ENCODE data around the gene DDX42. TPM values are rescaled to one million over a fixed set of nuclear protein-coding genes. Genes with fewer than 3 reads are reported as not detected.

DDX42 gene
- total RNA-seq, 1 donor from 2014 or later: 125 TPM

- no peak overlapping the region for H3K4me2 ChIP-seq (ENCODE audit: low read length)
- Mint-ChIP-seq H3K4me1 (ENCODE audit: low read depth, unreplicated experiment) (no peaks in the 10 kb centered on the region), H3K36me3 (ENCODE audit: low read depth, unreplicated experiment) (peaks cover 26% of the 10 kb centered on the region)
These were observed 42.7 kb downstream of the DDX42 start for GRCh38 chr17:63816669-63817068.

DNA sequence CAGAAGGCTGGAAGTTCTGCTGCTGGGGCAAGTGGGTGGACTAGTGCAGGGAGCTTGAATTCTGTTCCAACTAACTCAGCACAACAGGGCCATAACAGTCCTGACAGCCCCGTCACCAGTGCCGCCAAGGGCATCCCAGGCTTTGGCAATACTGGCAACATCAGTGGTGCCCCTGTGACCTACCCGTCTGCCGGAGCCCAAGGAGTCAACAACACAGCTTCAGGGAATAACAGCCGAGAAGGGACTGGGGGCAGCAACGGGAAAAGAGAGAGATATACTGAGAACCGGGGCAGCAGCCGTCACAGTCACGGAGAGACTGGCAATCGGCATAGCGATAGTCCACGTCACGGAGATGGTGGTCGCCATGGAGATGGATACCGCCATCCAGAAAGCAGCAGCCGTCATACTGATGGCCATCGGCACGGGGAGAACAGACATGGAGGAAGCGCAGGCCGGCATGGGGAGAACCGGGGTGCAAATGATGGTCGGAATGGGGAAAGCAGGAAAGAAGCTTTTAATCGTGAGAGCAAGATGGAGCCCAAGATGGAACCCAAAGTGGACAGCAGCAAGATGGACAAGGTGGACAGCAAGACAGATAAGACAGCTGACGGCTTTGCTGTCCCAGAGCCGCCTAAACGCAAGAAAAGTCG, 43.9 kb downstream of the DDX42 start:
- Histone ChIP-seq H3K9ac (ENCODE audit: low read length) (no peak overlapping the region), H3K4me1 (ENCODE audit: insufficient read depth, low read length) (no peaks in the 10 kb centered on the region), H3K79me2 (ENCODE audit: insufficient read depth, low read length) (peaks cover 43% of the 10 kb centered on the region), H3K27ac (ENCODE audit: low read depth, low read length) (no peak overlapping the region), H3K4me2 (ENCODE audit: low read length) (no peak overlapping the region), H3K36me3 (ENCODE audit: insufficient read depth, low read length) (peaks cover 87% of the 10 kb centered on the region), H3K4me3 (ENCODE audit: insufficient read depth, low read depth, low read length) (no peak overlapping the region), H4K20me1 (ENCODE audit: insufficient read depth, low read length) (peaks cover 67% of the 10 kb centered on the region), H2AFZ (ENCODE audit: low read depth, low read length) (no peak overlapping the region), H3K9me3 (ENCODE audit: insufficient read depth, low read depth, low read length) (no peaks in the 10 kb centered on the region), H3K27me3 (ENCODE audit: insufficient read depth, low read length) (no peaks in the 10 kb centered on the region)
- DNase-seq (ENCODE audit: low read depth) (no peak), FAIRE-seq (no peak)
- H3K27me3 Mint-ChIP-seq (ENCODE audit: low read depth, unreplicated experiment): no peaks in the 10 kb centered on the region
- H3K4me1 Mint-ChIP-seq (ENCODE audit: low read depth, unreplicated experiment): peaks cover 2% of the 10 kb centered on the region
- H3K36me3 Mint-ChIP-seq (ENCODE audit: low read depth, unreplicated experiment): peaks cover 35% of the 10 kb centered on the region
- peak overlapping the region; percentile 9 for H3K27ac Mint-ChIP-seq (ENCODE audit: unreplicated experiment)
- TF ChIP-seq, protein P1, sequence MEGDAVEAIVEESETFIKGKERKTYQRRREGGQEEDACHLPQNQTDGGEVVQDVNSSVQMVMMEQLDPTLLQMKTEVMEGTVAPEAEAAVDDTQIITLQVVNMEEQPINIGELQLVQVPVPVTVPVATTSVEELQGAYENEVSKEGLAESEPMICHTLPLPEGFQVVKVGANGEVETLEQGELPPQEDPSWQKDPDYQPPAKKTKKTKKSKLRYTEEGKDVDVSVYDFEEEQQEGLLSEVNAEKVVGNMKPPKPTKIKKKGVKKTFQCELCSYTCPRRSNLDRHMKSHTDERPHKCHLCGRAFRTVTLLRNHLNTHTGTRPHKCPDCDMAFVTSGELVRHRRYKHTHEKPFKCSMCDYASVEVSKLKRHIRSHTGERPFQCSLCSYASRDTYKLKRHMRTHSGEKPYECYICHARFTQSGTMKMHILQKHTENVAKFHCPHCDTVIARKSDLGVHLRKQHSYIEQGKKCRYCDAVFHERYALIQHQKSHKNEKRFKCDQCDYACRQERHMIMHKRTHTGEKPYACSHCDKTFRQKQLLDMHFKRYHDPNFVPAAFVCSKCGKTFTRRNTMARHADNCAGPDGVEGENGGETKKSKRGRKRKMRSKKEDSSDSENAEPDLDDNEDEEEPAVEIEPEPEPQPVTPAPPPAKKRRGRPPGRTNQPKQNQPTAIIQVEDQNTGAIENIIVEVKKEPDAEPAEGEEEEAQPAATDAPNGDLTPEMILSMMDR (IDR thresholded peaks at IDR 0.05; ENCODE audit: insufficient read depth, low read depth, low read length): no peak
- TF ChIP-seq EZH2 (IDR thresholded peaks at IDR 0.05; ENCODE audit: insufficient read depth, low read length): no peak
- no peak overlapping the region for H3K4me3 Mint-ChIP-seq (ENCODE audit: unreplicated experiment)
- no peaks in the 10 kb centered on the region for H3K9me3 Mint-ChIP-seq (ENCODE audit: unreplicated experiment)

More at GRCh38 chr17:63816669-63817068, 42.7 kb downstream of the DDX42 start:
- H3K27ac ChIP-seq (ENCODE audit: low read depth, low read length): peak overlapping the region; percentile 7
- TF ChIP-seq, protein P1 (IDR thresholded peaks at IDR 0.05; ENCODE audit: insufficient read depth, low read depth, low read length): no peak
- no peak for TF ChIP-seq EZH2 (IDR thresholded peaks at IDR 0.05; ENCODE audit: insufficient read depth, low read length)
- FAIRE-seq (no peak), DNase-seq (ENCODE audit: low read depth) (no peak)
- H4K20me1 ChIP-seq (ENCODE audit: insufficient read depth, low read length): peaks cover 62% of the 10 kb centered on the region
- no peaks in the 10 kb centered on the region for H3K9me3 ChIP-seq (ENCODE audit: insufficient read depth, low read depth, low read length)
- peaks cover 83% of the 10 kb centered on the region for H3K36me3 ChIP-seq (ENCODE audit: insufficient read depth, low read length)
- no peak overlapping the region for H2AFZ ChIP-seq (ENCODE audit: low read depth, low read length)
- H3K9ac ChIP-seq (ENCODE audit: low read length): peak overlapping the region; percentile 20
- H3K27me3 ChIP-seq (ENCODE audit: insufficient read depth, low read length): no peaks in the 10 kb centered on the region
- Mint-ChIP-seq H3K4me3 (ENCODE audit: unreplicated experiment) (no peak overlapping the region), H3K27ac (ENCODE audit: unreplicated experiment) (no peak overlapping the region), H3K9me3 (ENCODE audit: unreplicated experiment) (no peaks in the 10 kb centered on the region), H3K27me3 (ENCODE audit: low read depth, unreplicated experiment) (no peaks in the 10 kb centered on the region)
- peaks cover 31% of the 10 kb centered on the region for H3K79me2 ChIP-seq (ENCODE audit: insufficient read depth, low read length)
- no peak overlapping the region for H3K4me3 ChIP-seq (ENCODE audit: insufficient read depth, low read depth, low read length)
- no peaks in the 10 kb centered on the region for H3K4me1 ChIP-seq (ENCODE audit: insufficient read depth, low read length)

DNA sequence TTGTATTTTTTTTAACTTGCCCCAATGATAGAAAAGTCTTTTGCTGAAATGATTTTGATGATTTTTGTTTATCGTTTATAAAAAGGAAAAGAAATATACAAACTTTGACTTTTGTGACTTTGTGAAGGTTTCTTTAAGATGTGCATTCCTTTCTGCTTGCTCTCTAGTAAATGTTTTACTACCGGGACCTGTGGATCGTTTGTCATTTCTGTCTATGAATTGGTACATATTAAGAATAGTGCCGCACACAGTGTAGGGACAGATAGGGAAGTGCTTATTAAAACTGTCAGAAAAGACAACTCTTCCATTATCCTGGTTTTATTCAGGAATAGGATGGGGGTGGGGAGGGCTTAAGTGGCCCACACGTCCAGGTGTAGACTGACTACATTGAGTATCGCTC, 45.2 kb downstream of the DDX42 start:
- no peaks in the 10 kb centered on the region for H3K9me3 Mint-ChIP-seq (ENCODE audit: unreplicated experiment)
- Histone ChIP-seq H3K36me3 (ENCODE audit: insufficient read depth, low read length) (peaks cover 87% of the 10 kb centered on the region), H2AFZ (ENCODE audit: low read depth, low read length) (no peak overlapping the region), H3K4me2 (ENCODE audit: low read length) (no peak overlapping the region), H3K9ac (ENCODE audit: low read length) (no peak overlapping the region), H3K79me2 (ENCODE audit: insufficient read depth, low read length) (peaks cover 50% of the 10 kb centered on the region), H3K4me3 (ENCODE audit: insufficient read depth, low read depth, low read length) (no peak overlapping the region), H4K20me1 (ENCODE audit: insufficient read depth, low read length) (peaks cover 66% of the 10 kb centered on the region), H3K27ac (ENCODE audit: low read depth, low read length) (no peak overlapping the region), H3K27me3 (ENCODE audit: insufficient read depth, low read length) (no peaks in the 10 kb centered on the region), H3K4me1 (ENCODE audit: insufficient read depth, low read length) (no peaks in the 10 kb centered on the region), H3K9me3 (ENCODE audit: insufficient read depth, low read depth, low read length) (no peaks in the 10 kb centered on the region)
- H3K27ac Mint-ChIP-seq (ENCODE audit: unreplicated experiment): no peak overlapping the region
- DNase-seq (ENCODE audit: low read depth) (no peak), FAIRE-seq (no peak)
- TF ChIP-seq EZH2 (IDR thresholded peaks at IDR 0.05; ENCODE audit: insufficient read depth, low read length): no peak
- TF ChIP-seq, protein P1 (IDR thresholded peaks at IDR 0.05; ENCODE audit: insufficient read depth, low read depth, low read length): no peak
- H3K36me3 Mint-ChIP-seq (ENCODE audit: low read depth, unreplicated experiment): peaks cover 41% of the 10 kb centered on the region
- H3K4me3 Mint-ChIP-seq (ENCODE audit: unreplicated experiment): no peak overlapping the region
- no peaks in the 10 kb centered on the region for H3K27me3 Mint-ChIP-seq (ENCODE audit: low read depth, unreplicated experiment)
- H3K4me1 Mint-ChIP-seq (ENCODE audit: low read depth, unreplicated experiment): peaks cover 2% of the 10 kb centered on the region
